ENCODE results near the gene ANKRD28.

The ANKRD28 gene

DNA sequence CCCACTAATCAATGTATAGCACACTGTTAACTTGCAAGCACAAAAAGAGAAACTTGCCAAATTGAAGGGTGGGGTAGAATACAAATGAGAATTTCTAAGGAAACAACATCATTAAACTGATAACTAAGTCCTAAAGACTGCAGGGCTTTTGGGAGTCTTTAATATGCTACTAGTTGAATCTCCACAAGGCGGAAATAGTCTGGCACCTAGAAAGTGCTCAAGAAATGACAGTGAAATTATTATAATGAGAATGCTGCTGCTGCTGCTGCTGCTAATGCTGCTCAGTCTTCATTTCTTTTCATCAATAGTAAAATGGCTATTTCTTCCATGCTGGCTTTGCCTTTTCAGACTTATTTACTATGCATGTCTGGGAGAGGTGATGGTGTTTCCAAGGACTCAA lies 104.4 kb downstream of the ANKRD28 start:
- H3K4me3 ChIP-seq (ENCODE audit: low read length): no peak overlapping the region
- DNase-seq (ENCODE audit: low read depth): no peak
- TF ChIP-seq, protein P1, sequence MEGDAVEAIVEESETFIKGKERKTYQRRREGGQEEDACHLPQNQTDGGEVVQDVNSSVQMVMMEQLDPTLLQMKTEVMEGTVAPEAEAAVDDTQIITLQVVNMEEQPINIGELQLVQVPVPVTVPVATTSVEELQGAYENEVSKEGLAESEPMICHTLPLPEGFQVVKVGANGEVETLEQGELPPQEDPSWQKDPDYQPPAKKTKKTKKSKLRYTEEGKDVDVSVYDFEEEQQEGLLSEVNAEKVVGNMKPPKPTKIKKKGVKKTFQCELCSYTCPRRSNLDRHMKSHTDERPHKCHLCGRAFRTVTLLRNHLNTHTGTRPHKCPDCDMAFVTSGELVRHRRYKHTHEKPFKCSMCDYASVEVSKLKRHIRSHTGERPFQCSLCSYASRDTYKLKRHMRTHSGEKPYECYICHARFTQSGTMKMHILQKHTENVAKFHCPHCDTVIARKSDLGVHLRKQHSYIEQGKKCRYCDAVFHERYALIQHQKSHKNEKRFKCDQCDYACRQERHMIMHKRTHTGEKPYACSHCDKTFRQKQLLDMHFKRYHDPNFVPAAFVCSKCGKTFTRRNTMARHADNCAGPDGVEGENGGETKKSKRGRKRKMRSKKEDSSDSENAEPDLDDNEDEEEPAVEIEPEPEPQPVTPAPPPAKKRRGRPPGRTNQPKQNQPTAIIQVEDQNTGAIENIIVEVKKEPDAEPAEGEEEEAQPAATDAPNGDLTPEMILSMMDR (IDR thresholded peaks at IDR 0.05; ENCODE audit: insufficient read depth, low read depth, low read length, missing control alignments): no peak

GRCh38 chr3:15690748-15691147 lies 107.0 kb downstream of the ANKRD28 start:
- TF ChIP-seq, protein P1 (IDR thresholded peaks at IDR 0.05; ENCODE audit: insufficient read depth, low read depth, low read length, missing control alignments): no peak
- H3K4me3 ChIP-seq (ENCODE audit: low read length): no peak overlapping the region
- DNase-seq (ENCODE audit: low read depth): no peak

GRCh38 chr3:15690230-15690629 lies 107.5 kb downstream of the ANKRD28 start:
- H3K4me3 ChIP-seq (ENCODE audit: low read length): no peak overlapping the region
- DNase-seq (ENCODE audit: low read depth): no peak
- TF ChIP-seq, protein P1 (IDR thresholded peaks at IDR 0.05; ENCODE audit: insufficient read depth, low read depth, low read length, missing control alignments): no peak

DNA sequence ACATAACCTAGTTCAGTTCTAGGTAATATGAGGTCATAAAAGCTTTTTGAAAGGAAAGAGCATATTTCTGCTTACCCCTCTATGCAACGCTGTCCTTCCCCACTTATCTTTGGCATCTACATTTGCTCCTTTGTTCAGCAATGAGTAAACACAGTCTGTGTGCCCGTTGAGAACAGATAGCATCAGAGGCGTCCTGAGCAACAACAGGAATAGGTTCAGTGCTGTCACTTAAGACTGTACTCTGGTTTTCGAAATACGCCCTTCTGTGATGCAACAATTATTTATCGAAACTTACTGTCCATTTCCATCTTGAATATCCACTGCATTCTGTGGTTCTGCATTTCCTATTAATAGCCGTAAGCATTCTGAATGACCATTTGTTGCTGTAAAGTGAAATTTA lies 111.9 kb downstream of the ANKRD28 start:
- no peak overlapping the region for H3K4me3 ChIP-seq (ENCODE audit: low read length)
- no peak for DNase-seq (ENCODE audit: low read depth)

GRCh38 chr3:15683253-15683652 lies 114.5 kb downstream of the ANKRD28 start:
- H3K4me3 ChIP-seq (ENCODE audit: low read length): no peak overlapping the region
- DNase-seq (ENCODE audit: low read depth): no peak
- TF ChIP-seq, protein P1 (IDR thresholded peaks at IDR 0.05; ENCODE audit: insufficient read depth, low read depth, low read length, missing control alignments): no peak

More for the DNA sequence above, 111.9 kb downstream of the ANKRD28 start:
- TF ChIP-seq, protein P1 (IDR thresholded peaks at IDR 0.05; ENCODE audit: insufficient read depth, low read depth, low read length, missing control alignments): no peak

DNA sequence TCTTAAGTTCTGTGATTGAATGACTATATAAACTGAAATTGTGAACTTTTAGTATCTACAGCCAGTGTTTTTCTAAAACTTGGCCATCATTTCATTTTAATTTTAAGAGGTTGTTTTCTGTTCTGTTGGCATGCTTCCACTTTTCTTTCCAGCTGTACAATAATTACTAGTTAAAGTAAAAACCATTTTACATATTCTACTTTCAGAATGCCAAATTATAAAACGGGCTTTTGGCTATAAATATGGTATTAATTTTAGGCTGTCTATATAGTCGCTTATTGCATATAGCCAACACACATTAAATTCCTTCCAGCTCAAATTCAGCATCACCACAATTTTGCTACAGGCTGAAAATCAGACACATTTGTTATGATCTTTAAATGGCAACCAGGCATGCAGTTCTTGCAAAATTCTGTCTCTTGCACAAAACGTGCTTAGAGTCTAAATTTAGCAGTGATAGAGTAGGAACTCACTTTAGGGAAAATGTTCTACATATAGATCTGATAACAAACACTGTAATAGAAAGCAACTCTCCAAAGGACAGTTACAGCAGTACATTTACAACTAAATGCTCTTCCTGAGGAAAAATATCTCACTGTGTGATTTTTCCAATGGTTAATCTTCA lies 115.1 kb downstream of the ANKRD28 start:
- no peak overlapping the region for H3K4me3 ChIP-seq (ENCODE audit: low read length)
- TF ChIP-seq, protein P1 (IDR thresholded peaks at IDR 0.05; ENCODE audit: insufficient read depth, low read depth, low read length, missing control alignments): no peak

GRCh38 chr3:15681668-15682067 lies 116.1 kb downstream of the ANKRD28 start:
- no peak overlapping the region for H3K4me3 ChIP-seq (ENCODE audit: low read length)
- TF ChIP-seq, protein P1 (IDR thresholded peaks at IDR 0.05; ENCODE audit: insufficient read depth, low read depth, low read length, missing control alignments): no peak
- DNase-seq (ENCODE audit: low read depth): no peak

More for the DNA sequence above, 115.1 kb downstream of the ANKRD28 start:
- no peak for DNase-seq (ENCODE audit: low read depth)
